SK-N-SH (cell line): ENCODE measurements around the gene HEMK1. TPM values are rescaled to one million over a fixed set of nuclear protein-coding genes. Genes with fewer than 3 reads are reported as not detected.

Source experiments
- CTCF ChIA-PET: fragments of 300-600, 350-600 bp; formaldehyde crosslinking; extraction: SDS; loops from one replicate; lab custom pipeline; 2021; lab: Yijun Ruan, JAX
- POLR2A ChIA-PET: fragments of 350-600 bp; sonication (Branson Sonifier 250); formaldehyde crosslinking; extraction: SDS; loops from one replicate; lab custom pipeline; 2020; ENCODE audit warnings: antibody characterized with exemption, inconsistent platforms; lab: Yijun Ruan, JAX
- DNase-seq: peaks from one replicate; pipeline ENCODE4 v3.0.0; 2012
- H2AFZ ChIP-seq: fragments of 200-600 bp; sonication (generic); 2 replicates; pipeline ENCODE4 v1.8.1; 2016; ENCODE audit warnings: antibody characterized with exemption, mild to moderate bottlenecking, low read depth
- H3F3A ChIP-seq: fragments of 200-600 bp; sonication (generic); replicated peaks from 2 replicates; pipeline ENCODE3; 2016; ENCODE audit warnings: antibody characterized with exemption, mild to moderate bottlenecking; ENCODE audit not compliant: insufficient read depth
- H3K27ac ChIP-seq, 2 experiments: fragments of 200-500 bp in 1 of 2; fragments of 200-600 bp in 1 of 2; sonication (Bioruptor generic) in 1 of 2; sonication (generic), shearing (Covaris generic) in 1 of 2; 2 replicates each; pipeline versions ENCODE4 v1.5.1 to v1.6.1; 2014 to 2016; ENCODE audit warnings: low read depth in 2 of 2, inconsistent platforms in 1 of 2, low read length in 1 of 2, mild to moderate bottlenecking in 1 of 2, mixed read lengths in 1 of 2
- H3K27me3 ChIP-seq: fragments of 200-600 bp; sonication (generic), shearing (Covaris generic); 2 replicates; pipeline ENCODE4 v1.6.1; 2016; ENCODE audit warnings: mixed run types; ENCODE audit not compliant: insufficient read depth
- H3K36me3 ChIP-seq, 2 experiments: fragments of 200-500 bp in 1 of 2; fragments of 200-600 bp in 1 of 2; sonication (Bioruptor generic) in 1 of 2; sonication (generic) in 1 of 2; replicated peaks in 1 of 2; 2 replicates each; pipeline versions ENCODE3 to v1.5.1; 2014 to 2016; ENCODE audit warnings: low read length in 1 of 2, mild to moderate bottlenecking in 1 of 2; ENCODE audit not compliant: insufficient read depth in 2 of 2, control insufficient read depth in 1 of 2
- H3K4me1 ChIP-seq, 2 experiments: fragments of 200-500 bp in 1 of 2; fragments of 200-600 bp in 1 of 2; sonication (Bioruptor generic) in 1 of 2; sonication (generic), shearing (Covaris generic) in 1 of 2; 2 replicates each; pipeline versions ENCODE4 v1.5.1 to v1.6.1; 2014 to 2016; ENCODE audit warnings: low read depth in 1 of 2, low read length in 1 of 2, mixed run types in 1 of 2; ENCODE audit not compliant: insufficient read depth in 2 of 2, control insufficient read depth in 1 of 2
- H3K4me2 ChIP-seq: fragments of 200-600 bp; sonication (generic), shearing (Covaris generic); 2 replicates; pipeline ENCODE4 v1.6.1; 2017; ENCODE audit warnings: mixed run types
- H3K4me3 ChIP-seq, 2 experiments: fragments of 200-500 bp in 1 of 2; fragments of 200-600 bp in 1 of 2; sonication (Bioruptor generic) in 1 of 2; sonication (generic), shearing (Covaris generic) in 1 of 2; 2 replicates each; pipeline versions ENCODE4 v1.5.1 to v1.8.1; 2014 to 2016; ENCODE audit warnings: low read depth in 2 of 2, inconsistent platforms in 1 of 2, low read length in 1 of 2, mild to moderate bottlenecking in 1 of 2, mixed read lengths in 1 of 2, moderate library complexity in 1 of 2
- H3K79me2 ChIP-seq: fragments of 200-600 bp; sonication (generic); 2 replicates; pipeline ENCODE4 v1.8.1; 2017; ENCODE audit warnings: mild to moderate bottlenecking; ENCODE audit not compliant: insufficient read depth
- H3K9ac ChIP-seq: fragments of 200-600 bp; sonication (generic); 2 replicates; pipeline ENCODE4 v1.6.1; 2017; ENCODE audit warnings: mixed run types
- H3K9me2 ChIP-seq: fragments of 200-600 bp; sonication (generic); 2 replicates; pipeline ENCODE4 v1.6.1; 2017; ENCODE audit warnings: mixed run types
- H3K9me3 ChIP-seq: fragments of 200-600 bp; sonication (generic); 2 replicates; pipeline ENCODE4 v1.6.1; 2017; ENCODE audit warnings: mixed run types, mild to moderate bottlenecking, moderate library complexity
- H4K20me1 ChIP-seq: fragments of 200-600 bp; sonication (generic); 2 replicates; pipeline ENCODE4 v1.6.1; 2017; ENCODE audit warnings: mild to moderate bottlenecking, mixed run types; ENCODE audit not compliant: insufficient read depth
- CTCF ChIP-seq: fragments of 200-600 bp; sonication (generic); IDR thresholded peaks from 2 replicates; pipeline ENCODE4 v1.6.1; 2017; ENCODE audit warnings: antibody characterized with exemption, mild to moderate bottlenecking, moderate library complexity
- ELF1 ChIP-seq: IDR thresholded peaks from 2 replicates; pipeline ENCODE4 v1.4.0; 2012
- EP300 ChIP-seq, 2 experiments: IDR thresholded peaks; 2 replicates each; pipeline versions ENCODE4 v1.4.0 to v1.6.1; 2012; ENCODE audit warnings: borderline replicate concordance in 1 of 2, low read depth in 1 of 2, low read length in 1 of 2
- FOSL2 ChIP-seq: IDR thresholded peaks from 2 replicates; pipeline ENCODE4 v1.4.0; 2012; ENCODE audit warnings: low read depth, mild to moderate bottlenecking, moderate library complexity, borderline replicate concordance
- GABPA ChIP-seq: IDR thresholded peaks from 2 replicates; pipeline ENCODE4 v1.4.0; 2012; ENCODE audit warnings: low read depth, mild to moderate bottlenecking
- JUND ChIP-seq: IDR thresholded peaks from 2 replicates; pipeline ENCODE4 v1.4.0; 2012
- RAD21 ChIP-seq: IDR thresholded peaks from 2 replicates; pipeline ENCODE4 v1.6.1; 2012; ENCODE audit warnings: mild to moderate bottlenecking, low read length
- RCOR1 ChIP-seq: fragments of 150-350 bp; IDR thresholded peaks from 2 replicates; pipeline ENCODE4 v1.6.1; 2017; ENCODE audit warnings: antibody characterized with exemption, low read length
- SIN3A ChIP-seq: IDR thresholded peaks from 2 replicates; pipeline ENCODE4 v1.6.1; 2012; ENCODE audit warnings: low read depth, mild to moderate bottlenecking, low read length, moderate library complexity, borderline replicate concordance
- SMC3 ChIP-seq: IDR thresholded peaks from 2 replicates; pipeline ENCODE4 v1.6.1; 2012; ENCODE audit warnings: low read depth, low read length, improper control_type of control experiment
- TAF1 ChIP-seq: IDR thresholded peaks from 2 replicates; pipeline ENCODE4 v1.6.1; 2012; ENCODE audit warnings: low read depth, mild to moderate bottlenecking, low read length, moderate library complexity, borderline replicate concordance
- USF1 ChIP-seq: IDR thresholded peaks from 2 replicates; pipeline ENCODE4 v1.4.0; 2012; ENCODE audit warnings: low read depth, borderline replicate concordance
- WGBS: methylation state at CpG from one replicate; pipeline ENCODE4 v1.1.6; 2017; ENCODE audit warnings: low lambda C conversion rate; 5-methylcytosine and 5-hydroxymethylcytosine counted together
- polyA plus RNA-seq, 3 experiments: library from polyadenylated mRNA; depleted of rRNA; stranded (reverse); fragments of >200 nt; gene quantifications; 2 replicates each; pipeline ENCODE4 v1.2.3, GENCODE V29; 2012

Gene HEMK1
- polyA plus RNA-seq, 1 of the 3 experiments (the other 2 are of a cell fraction) = 15.4 TPM

DNA sequence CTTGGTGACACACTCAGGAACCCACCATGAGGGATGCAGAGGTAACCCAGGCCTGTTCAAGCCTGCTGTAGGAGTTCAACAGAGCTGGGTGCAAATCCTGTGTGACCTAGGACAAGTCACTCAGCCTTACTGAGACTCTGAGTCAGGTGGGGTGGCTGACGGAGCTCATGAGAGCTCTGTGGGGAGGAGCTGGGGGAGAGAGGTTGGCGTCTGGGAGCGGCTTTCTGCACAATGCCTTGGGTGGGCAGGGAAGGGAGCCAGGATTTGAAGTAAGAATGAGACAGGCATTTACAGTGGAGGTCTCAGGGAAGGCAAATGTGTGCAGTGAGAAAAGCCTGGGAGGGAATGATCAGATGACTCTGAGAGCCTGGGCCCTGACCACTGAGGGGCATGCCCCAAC, 20.1 kb upstream of the HEMK1 start:
- H3K9me3 ChIP-seq = no peaks in the 10 kb centered on the region
- no peaks in the 10 kb centered on the region for H3K9me2 ChIP-seq
- no peak overlapping the region for H3K4me2 ChIP-seq
- ChIA-PET CTCF (interaction anchor here (0.8 to 22.6 kb wide), 32 partner anchors 8 to 225 kb away, joined by 3 to 499 read pairs (median 5); partner anchors contain the start of genes C3orf18, CACNA2D2, CYB561D2 and NPRL2), POLR2A (interaction anchor here (0.9 to 1.7 kb wide), 3 partner anchors 20 to 198 kb away, joined by 3 to 6 read pairs (median 5); partner anchors contain the start of genes CYB561D2, HEMK1 and NPRL2)
- H2AFZ ChIP-seq = no peak overlapping the region
- peaks cover 0 to 47% of the 10 kb centered on the region in 2 experiments; a peak in 1 of 4 replicates for H3K4me1 ChIP-seq
- no peak overlapping the region for H3K4me3 ChIP-seq
- H3K9ac ChIP-seq = no peak overlapping the region
- no peaks in the 10 kb centered on the region for H3K36me3 ChIP-seq
- H3K79me2 ChIP-seq = no peaks in the 10 kb centered on the region
- no peak for TF ChIP-seq EP300 (IDR thresholded peaks at IDR 0.05; ENCODE audit: borderline replicate concordance in 1 of 2, low read depth in 1 of 2, low read length in 1 of 2)
- no peak for TF ChIP-seq FOSL2
- TF ChIP-seq TAF1 = no peak
- no peak for TF ChIP-seq JUND
- no peak for TF ChIP-seq USF1
- no peak for TF ChIP-seq SIN3A
- TF ChIP-seq, all 33 proteins: peak for 0
- DNase-seq = no peak
- WGBS = 68% methylated on average over 3 of the region's 3 CpGs
- H3F3A ChIP-seq = no peaks in the 10 kb centered on the region
- H3K27ac ChIP-seq = peak overlapping the region in 1 of 2 experiments; percentile 63; a peak in 2 of 4 replicates
- H3K27me3 ChIP-seq = no peaks in the 10 kb centered on the region; the same call in 1 of the 2 replicates
- H4K20me1 ChIP-seq = no peaks in the 10 kb centered on the region

DNA sequence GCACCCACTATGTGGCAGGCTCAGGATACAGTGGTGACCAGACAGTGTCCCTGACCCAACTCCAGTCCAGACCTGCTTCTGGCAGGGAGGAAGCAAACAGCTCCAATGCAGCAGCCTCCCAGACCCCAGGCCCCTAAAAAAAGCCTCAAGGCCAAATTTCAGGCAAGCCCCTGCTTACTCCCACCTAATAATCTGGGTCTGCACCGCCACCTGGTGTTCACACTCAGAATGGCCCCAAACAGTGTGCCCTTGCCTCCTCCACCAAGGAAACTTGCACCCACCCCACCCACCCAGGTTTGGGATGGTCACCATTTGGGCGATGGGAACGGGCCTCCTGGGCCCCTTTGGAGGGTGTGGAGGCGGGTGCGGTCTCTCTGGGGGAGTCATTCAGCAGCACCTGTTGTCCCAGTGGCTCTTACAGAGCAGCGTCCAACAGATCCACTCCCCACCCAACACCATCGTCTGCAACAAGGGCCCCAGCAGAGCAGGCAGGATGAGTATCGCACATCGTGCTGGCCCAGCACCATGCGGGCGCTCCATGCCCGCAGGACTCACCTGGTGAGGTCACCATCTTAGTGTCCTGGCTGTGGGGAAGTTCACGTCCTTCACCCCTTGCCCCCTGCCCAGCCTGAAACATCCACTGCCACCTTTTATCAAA, 19.1 kb upstream of the HEMK1 start:
- Histone ChIP-seq H3K4me3 (no peak overlapping the region; a peak in 1 of 4 replicates), H3K27me3 (no peaks in the 10 kb centered on the region), H3K36me3 (no peaks in the 10 kb centered on the region), H3K9ac (no peak overlapping the region), H3K4me1 (peaks cover 0 to 45% of the 10 kb centered on the region in 2 experiments; a peak in 1 of 4 replicates), H2AFZ (no peak overlapping the region), H3K4me2 (no peak overlapping the region), H3K79me2 (no peaks in the 10 kb centered on the region), H3K9me2 (no peaks in the 10 kb centered on the region), H3F3A (no peaks in the 10 kb centered on the region), H3K27ac (peak overlapping the region in 1 of 2 experiments; percentile 63; a peak in 2 of 4 replicates), H4K20me1 (no peaks in the 10 kb centered on the region), H3K9me3 (no peaks in the 10 kb centered on the region)
- WGBS = 0% methylated on average over 2 of the region's 13 CpGs
- CTCF ChIA-PET = interaction anchor here (0.6 to 22.6 kb wide), 48 partner anchors 7 to 275 kb away, joined by 3 to 499 read pairs (median 4); partner anchors contain the start of genes C3orf18, CACNA2D2, CISH and CYB561D2
- peak; percentile 86 for DNase-seq
- POLR2A ChIA-PET = interaction anchor here (1.3 to 1.7 kb wide), 2 partner anchors 19 to 199 kb away, joined by 5 to 6 read pairs; partner anchors contain the start of genes CYB561D2, HEMK1 and NPRL2
- 0 out of 4 replicates have a peak, but pooled peaks of 1 of the 2 experiments have one; percentile 7 for TF ChIP-seq EP300 (IDR thresholded peaks at IDR 0.05; ENCODE audit: borderline replicate concordance in 1 of 2, low read depth in 1 of 2, low read length in 1 of 2)
- TF ChIP-seq CTCF = peak; percentile 64
- TF ChIP-seq GABPA = no peak
- TF ChIP-seq SMC3 = peak; percentile 73
- no peak for TF ChIP-seq ELF1
- no peak for TF ChIP-seq RCOR1
- TF ChIP-seq RAD21 = peak; percentile 80
